Thymus (tissue), 11 donors: ENCODE data around the gene HNRNPAB. TPM values are rescaled to one million over a fixed set of nuclear protein-coding genes. Genes with fewer than 3 reads are reported as not detected.

Source experiments
- DNase-seq, 9 donors: peaks; one replicate each; pipeline ENCODE4 v3.0.0-alpha.2; 2013; ENCODE audit warnings: low spot score in 9 of 9, low read depth in 6 of 9, missing footprints in 1 of 9
- H3K27ac ChIP-seq, 2 donors: one replicate each; pipeline ENCODE4 v1.5.1; 2013; ENCODE audit warnings: control low read depth in 1 of 2, low read depth in 1 of 2, low read length in 1 of 2, mild to moderate bottlenecking in 1 of 2, moderate library complexity in 1 of 2
- H3K27me3 ChIP-seq, 2 donors: one replicate each; pipeline ENCODE4 v1.5.1; 2013; ENCODE audit warnings: low read length in 1 of 2; ENCODE audit not compliant: control insufficient read depth in 2 of 2, insufficient read depth in 1 of 2
- H3K36me3 ChIP-seq, 2 donors: one replicate each; pipeline ENCODE4 v1.5.1; 2013; ENCODE audit warnings: low read length in 1 of 2, mild to moderate bottlenecking in 1 of 2, moderate library complexity in 1 of 2; ENCODE audit not compliant: control insufficient read depth in 2 of 2, insufficient read depth in 2 of 2
- H3K4me1 ChIP-seq, 2 donors: one replicate each; pipeline ENCODE4 v1.5.1; 2013; ENCODE audit warnings: low read length in 2 of 2; ENCODE audit not compliant: control insufficient read depth in 2 of 2, insufficient read depth in 2 of 2
- H3K4me3 ChIP-seq, 2 donors: one replicate each; pipeline ENCODE4 v1.5.1; 2013; ENCODE audit warnings: low read length in 2 of 2, control low read depth in 1 of 2, mild to moderate bottlenecking in 1 of 2
- H3K9me3 ChIP-seq, 2 donors: one replicate each; pipeline ENCODE4 v1.5.1; 2013; ENCODE audit warnings: low read length in 1 of 2, mild to moderate bottlenecking in 1 of 2; ENCODE audit not compliant: control insufficient read depth in 2 of 2, insufficient read depth in 1 of 2
- WGBS: extraction: QIAGEN DNeasy Blood & Tissue Kit; methylation state at CpG from one replicate; pipeline ENCODE4 v1.1.7; 2013; 5-methylcytosine and 5-hydroxymethylcytosine counted together
- polyA plus RNA-seq: library from polyadenylated mRNA; stranded (reverse); fragments of 200-250 nt; gene quantifications from one replicate; pipeline ENCODE4 v1.2.3, GENCODE V29; 2013
- total RNA-seq: library from RNA; stranded (reverse); fragments of 120-200 nt; gene quantifications from one replicate; pipeline ENCODE4 v1.2.4, GENCODE V29; 2013
- donor health status: healthy.

HNRNPAB gene
- total and polyA plus RNA-seq, 2 donors, result 86.1 to 146 TPM

GRCh38 chr5:178201221-178201926 lies 3.0 kb upstream of the HNRNPAB start:
- H3K4me1 ChIP-seq, result peaks cover 8 to 10% of the 10 kb centered on the region in 2 donors
- H3K9me3 ChIP-seq, result no peaks in the 10 kb centered on the region
- no peak overlapping the region for H3K27ac ChIP-seq
- WGBS, result 95% methylated on average over 14 of the region's 14 CpGs
- H3K27me3 ChIP-seq, result no peaks in the 10 kb centered on the region
- no peak for DNase-seq
- no peak overlapping the region for H3K4me3 ChIP-seq
- peaks cover 0 to 7% of the 10 kb centered on the region in 2 donors for H3K36me3 ChIP-seq

GRCh38 chr5:178201927-178202235 lies 2.5 kb upstream of the HNRNPAB start:
- DNase-seq, result no peak
- Histone ChIP-seq H3K4me3 (no peak overlapping the region), H3K36me3 (peaks cover 3 to 12% of the 10 kb centered on the region in 2 donors), H3K27me3 (no peaks in the 10 kb centered on the region), H3K27ac (no peak overlapping the region), H3K9me3 (no peaks in the 10 kb centered on the region), H3K4me1 (peaks cover 12 to 15% of the 10 kb centered on the region in 2 donors)
- 61% methylated on average over 2 of the region's 2 CpGs for WGBS

- H3K27me3 ChIP-seq, result no peaks in the 10 kb centered on the region
- 98% methylated on average over 10 of the region's 10 CpGs for WGBS
- no peaks in the 10 kb centered on the region for H3K9me3 ChIP-seq
- H3K4me1 ChIP-seq, result peaks cover 17 to 22% of the 10 kb centered on the region in 2 donors
- no peak for DNase-seq
- no peak overlapping the region for H3K4me3 ChIP-seq
- no peak overlapping the region for H3K27ac ChIP-seq
- peaks cover 9 to 18% of the 10 kb centered on the region in 2 donors for H3K36me3 ChIP-seq
Measured at GRCh38 chr5:178202541-178202940, 1.8 kb upstream of the HNRNPAB start.

GRCh38 chr5:178203670-178204181 lies 607 bp upstream of the HNRNPAB start:
- Histone ChIP-seq H3K27me3 (no peaks in the 10 kb centered on the region), H3K4me3 (peak overlapping the region; percentile 68 to 75), H3K4me1 (peaks cover 17 to 22% of the 10 kb centered on the region in 2 donors), H3K27ac (no peak overlapping the region), H3K9me3 (no peaks in the 10 kb centered on the region), H3K36me3 (peaks cover 18 to 29% of the 10 kb centered on the region in 2 donors)
- DNase-seq, result no peak
- 28% methylated on average over 30 of the region's 30 CpGs for WGBS

- Histone ChIP-seq H3K9me3 (no peaks in the 10 kb centered on the region), H3K36me3 (peaks cover 32 to 44% of the 10 kb centered on the region in 2 donors), H3K4me3 (peak overlapping the region; percentile 72 to 75), H3K27me3 (no peaks in the 10 kb centered on the region), H3K27ac (peak overlapping the region; percentile 75 to 93), H3K4me1 (peaks cover 17 to 22% of the 10 kb centered on the region in 2 donors)
- DNase-seq, result peak in 8 of 9 donors; percentile 52 to 86 (median 72)
- WGBS, result under 1% methylated on average over 90 of the region's 90 CpGs
Measured at GRCh38 chr5:178204935-178205748, 809 bp downstream of the HNRNPAB start.

GRCh38 chr5:178205749-178206047 lies 1.4 kb downstream of the HNRNPAB start:
- no peak for DNase-seq
- peak overlapping the region; percentile 75 to 93 for H3K27ac ChIP-seq
- H3K9me3 ChIP-seq, result no peaks in the 10 kb centered on the region
- H3K4me1 ChIP-seq, result peaks cover 17 to 22% of the 10 kb centered on the region in 2 donors
- peak overlapping the region; percentile 72 to 75 for H3K4me3 ChIP-seq
- 9% methylated on average over 5 of the region's 5 CpGs for WGBS
- no peaks in the 10 kb centered on the region for H3K27me3 ChIP-seq
- H3K36me3 ChIP-seq, result peaks cover 38 to 49% of the 10 kb centered on the region in 2 donors

- DNase-seq, result peak in 6 of 9 donors; percentile 29 to 70 (median 38)
- Histone ChIP-seq H3K4me1 (peaks cover 17 to 22% of the 10 kb centered on the region in 2 donors), H3K9me3 (no peaks in the 10 kb centered on the region), H3K4me3 (peak overlapping the region; percentile 72 to 75), H3K27ac (peak overlapping the region; percentile 46 to 75), H3K27me3 (no peaks in the 10 kb centered on the region), H3K36me3 (peaks cover 45 to 56% of the 10 kb centered on the region in 2 donors)
- 57% methylated on average over 12 of the region's 12 CpGs for WGBS
Measured at GRCh38 chr5:178206166-178207101, 2.1 kb downstream of the HNRNPAB start.

- no peaks in the 10 kb centered on the region for H3K9me3 ChIP-seq
- peaks cover 17 to 22% of the 10 kb centered on the region in 2 donors for H3K4me1 ChIP-seq
- H3K27ac ChIP-seq, result peak overlapping the region in 1 of 2 donors; percentile 75
- peaks cover 54 to 66% of the 10 kb centered on the region in 2 donors for H3K36me3 ChIP-seq
- 94% methylated on average over 5 of the region's 5 CpGs for WGBS
- DNase-seq, result no peak
- no peak overlapping the region for H3K4me3 ChIP-seq
- no peaks in the 10 kb centered on the region for H3K27me3 ChIP-seq
Measured at GRCh38 chr5:178207183-178207916, 3.0 kb downstream of the HNRNPAB start.
